Measurements from ENCODE around the gene STYXL2. TPM values are rescaled to one million over a fixed set of nuclear protein-coding genes. Genes with fewer than 3 reads are reported as not detected.
A peak's percentile ranks its signal among the peaks of the same experiment; 100 is the strongest.

STYXL2 gene
- total and polyA plus RNA-seq, 2 of the 8 experiments (the other 6 are each of a cell fraction or from before 2014, with no cell fraction given), result 0.09 to 0.22 TPM

GRCh38 chr1:167136191-167136614 lies 42.3 kb downstream of the STYXL2 start:
- Histone ChIP-seq H3K4me3 (ENCODE audit: extremely low read depth in 1 of 4, insufficient read depth in 2 of 4, low read depth in 3 of 4, low read length in 4 of 4) (no peak overlapping the region), H3K79me2 (ENCODE audit: control insufficient read depth in 1 of 2, insufficient read depth in 2 of 2, low read length in 2 of 2) (no peaks in the 10 kb centered on the region), H3K27ac (ENCODE audit: low read depth, low read length) (no peak overlapping the region), H2BK12ac (ENCODE audit: low read depth, low read length) (peak overlapping the region; percentile 86; the same call in 1 of the 2 replicates), H2BK20ac (ENCODE audit: low read length) (peak overlapping the region; percentile 29; the same call in 1 of the 2 replicates), H4K20me1 (replicated peaks in 1 of 2; ENCODE audit: control insufficient read depth in 1 of 2, insufficient read depth in 2 of 2, low read length in 2 of 2) (no peaks in the 10 kb centered on the region), H3K27me3 (replicated peaks in 1 of 4; ENCODE audit: control insufficient read depth in 3 of 4, extremely low read depth in 1 of 4, insufficient read depth in 3 of 4, low read length in 3 of 4) (no peaks in the 10 kb centered on the region), H3K18ac (ENCODE audit: extremely low read depth, low read length) (peak overlapping the region; percentile 41; the same call in 1 of the 2 replicates), H3K56ac (replicated peaks; ENCODE audit: insufficient read length, low read depth, low read length) (no peak overlapping the region), H3K4ac (replicated peaks; ENCODE audit: insufficient read length, low read depth, low read length) (no peak overlapping the region), H3K9me3 (ENCODE audit: insufficient read depth in 2 of 2, low read depth in 1 of 2, low read length in 1 of 2) (no peaks in the 10 kb centered on the region), H3K4me1 (replicated peaks in 1 of 4; ENCODE audit: control insufficient read depth in 3 of 4, insufficient read depth in 4 of 4, low read length in 3 of 4) (peaks cover 2 to 18% (median 11%) of the 10 kb centered on the region in 4 experiments; a peak in 5 of 7 replicates), H4K91ac (replicated peaks; ENCODE audit: insufficient read length, low read length) (peak overlapping the region; percentile 90), H3K9ac (replicated peaks in 1 of 4; ENCODE audit: extremely low read depth in 1 of 4, low read depth in 3 of 4, low read length in 3 of 4) (no peak overlapping the region), H3K23me2 (ENCODE audit: low read depth, low read length) (no peaks in the 10 kb centered on the region), H2BK5ac (ENCODE audit: low read depth, low read length) (peak overlapping the region; percentile 27; the same call in 1 of the 2 replicates), H3K14ac (ENCODE audit: insufficient read length) (no peak overlapping the region), H4K5ac (ENCODE audit: insufficient read length, low read depth, low read length) (no peak overlapping the region), H3K79me1 (ENCODE audit: low read depth, low read length) (no peaks in the 10 kb centered on the region), H2BK15ac (ENCODE audit: low read length) (no peak overlapping the region), H2AFZ (ENCODE audit: low read length) (0 out of 2 replicates have a peak overlapping the region, but pooled peaks have one; percentile 6), H3K36me3 (ENCODE audit: control insufficient read depth in 2 of 4, insufficient read depth in 4 of 4, low read length in 3 of 4) (no peaks in the 10 kb centered on the region), H2AK5ac (ENCODE audit: low read depth, low read length) (no peak overlapping the region), H3K23ac (ENCODE audit: insufficient read length) (no peak overlapping the region), H4K8ac (ENCODE audit: extremely low read depth, insufficient read depth, low read length) (no peak overlapping the region; the same call in 1 of the 2 replicates), H2BK120ac (replicated peaks; ENCODE audit: low read depth, low read length) (no peak overlapping the region), H3K4me2 (ENCODE audit: insufficient read depth in 1 of 2, low read depth in 2 of 2, low read length in 2 of 2) (peak overlapping the region in 1 of 2 experiments; percentile 9; a peak in 2 of 4 replicates)
- DNase-seq (ENCODE audit: low read depth in 1 of 2, low spot score in 2 of 2) (no peak), FAIRE-seq (peak; percentile 73)
- 18% methylated on average over 2 of the region's 2 CpGs; no CpG with 5 or more reads in 1 of the 2 experiments for WGBS, 2 experiments (ENCODE audit: extremely low coverage in 1 of 2, insufficient coverage in 1 of 2, insufficient read length in 1 of 2, insufficient replicate concordance in 2 of 2, low coverage in 1 of 2, low lambda C conversion rate in 2 of 2, missing lambda C conversion rate in 1 of 2)
- ChIA-PET CTCF (ENCODE audit: partially characterized antibody) (interaction anchor here (0.6 to 9.3 kb wide), 12 partner anchors 11 to 578 kb away, joined by 3 to 81 read pairs (median 4); no protein-coding TSS in a partner anchor), POLR2A (ENCODE audit: partially characterized antibody) (interaction anchor here (1.2 to 3.9 kb wide), 5 partner anchors 10 to 84 kb away, joined by 3 to 20 read pairs (median 5); partner anchors contain the start of gene POU2F1)
- TF ChIP-seq EP300 (IDR thresholded peaks at IDR 0.05; ENCODE audit: borderline replicate concordance in 1 of 2, low read depth in 2 of 2, low read length in 2 of 2) (no peak), JUND (IDR thresholded peaks at IDR 0.05; ENCODE audit: low read length) (peak; percentile 76), RBBP5 (IDR thresholded peaks at IDR 0.05; ENCODE audit: borderline replicate concordance, low read depth, low read length) (no peak), CBX8 (IDR thresholded peaks at IDR 0.05; ENCODE audit: borderline replicate concordance, low read depth, low read length) (no peak), RNF2 (IDR thresholded peaks at IDR 0.05; ENCODE audit: borderline replicate concordance, low read depth, low read length, missing control alignments, poor library complexity, severe bottlenecking) (no peak)
- TF ChIP-seq, protein P1, sequence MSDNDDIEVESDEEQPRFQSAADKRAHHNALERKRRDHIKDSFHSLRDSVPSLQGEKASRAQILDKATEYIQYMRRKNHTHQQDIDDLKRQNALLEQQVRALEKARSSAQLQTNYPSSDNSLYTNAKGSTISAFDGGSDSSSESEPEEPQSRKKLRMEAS (IDR thresholded peaks at IDR 0.05), result 0 out of 2 replicates have a peak, but pooled peaks have one; percentile 14
- TF ChIP-seq, protein P2, sequence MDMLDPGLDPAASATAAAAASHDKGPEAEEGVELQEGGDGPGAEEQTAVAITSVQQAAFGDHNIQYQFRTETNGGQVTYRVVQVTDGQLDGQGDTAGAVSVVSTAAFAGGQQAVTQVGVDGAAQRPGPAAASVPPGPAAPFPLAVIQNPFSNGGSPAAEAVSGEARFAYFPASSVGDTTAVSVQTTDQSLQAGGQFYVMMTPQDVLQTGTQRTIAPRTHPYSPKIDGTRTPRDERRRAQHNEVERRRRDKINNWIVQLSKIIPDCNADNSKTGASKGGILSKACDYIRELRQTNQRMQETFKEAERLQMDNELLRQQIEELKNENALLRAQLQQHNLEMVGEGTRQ (IDR thresholded peaks at IDR 0.05; ENCODE audit: low read length), result no peak
- TF ChIP-seq, protein P3, sequence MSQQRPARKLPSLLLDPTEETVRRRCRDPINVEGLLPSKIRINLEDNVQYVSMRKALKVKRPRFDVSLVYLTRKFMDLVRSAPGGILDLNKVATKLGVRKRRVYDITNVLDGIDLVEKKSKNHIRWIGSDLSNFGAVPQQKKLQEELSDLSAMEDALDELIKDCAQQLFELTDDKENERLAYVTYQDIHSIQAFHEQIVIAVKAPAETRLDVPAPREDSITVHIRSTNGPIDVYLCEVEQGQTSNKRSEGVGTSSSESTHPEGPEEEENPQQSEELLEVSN (IDR thresholded peaks at IDR 0.05), result 0 out of 2 replicates have a peak, but pooled peaks have one; percentile 17
